Stimulated activated CD4-positive, alpha-beta T cell treated with anti-CD3 and anti-CD28 coated beads, TNF-alpha, amount 100 ng/mL, for 24 hours (primary cell): ENCODE results near the gene FAIM2.
"Not testable (repeated sequence)": the region's sequence is repeated elsewhere in the genome, so short reads cannot be mapped to it uniquely, and the experiment has no call there.

Source experiments
- DNase-seq, 3 experiments: peaks; one replicate each; pipeline ENCODE4 v3.0.0-alpha.2; 2020; ENCODE audit warnings: low read depth in 3 of 3

FAIM2 gene

DNA sequence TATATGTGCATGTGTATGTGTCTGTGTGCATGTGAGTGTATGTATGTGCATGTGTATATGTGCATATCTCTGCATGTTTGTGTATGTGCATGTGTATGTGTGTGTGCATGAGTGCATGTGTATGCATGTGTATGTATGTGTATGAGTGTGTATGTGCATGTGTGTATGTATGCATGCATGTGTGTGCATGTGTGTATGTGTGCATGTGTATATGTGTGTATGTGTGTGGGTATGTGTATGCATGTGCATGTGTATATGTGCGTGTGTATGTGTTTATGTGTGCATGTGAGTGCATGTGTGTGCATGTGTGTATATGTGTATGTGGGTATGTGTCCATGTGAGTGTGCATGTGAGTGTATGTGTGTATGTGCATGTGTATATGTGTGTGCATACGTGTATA is 24.6 kb downstream of the FAIM2 start:
- not testable (repeated sequence) for DNase-seq

DNA sequence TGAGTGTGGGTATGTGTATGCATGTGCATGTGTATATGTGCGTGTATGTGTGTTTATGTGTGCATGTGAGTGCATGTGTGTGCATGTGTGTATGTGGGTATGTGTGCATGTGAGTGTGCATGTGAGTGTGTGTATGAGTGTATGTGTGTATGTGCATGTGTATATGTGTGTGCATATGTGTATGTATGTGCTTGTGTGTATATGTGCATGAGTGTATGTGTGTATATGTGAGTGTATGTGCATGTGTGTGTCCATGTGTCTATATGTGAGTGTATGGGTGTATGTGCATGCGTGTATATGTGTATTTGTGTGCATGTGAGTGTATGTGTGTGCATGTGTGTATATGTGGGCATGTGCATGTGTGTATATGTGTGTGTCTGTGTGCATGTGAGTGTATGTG is 25.7 kb downstream of the FAIM2 start:
- no peak for DNase-seq

DNA sequence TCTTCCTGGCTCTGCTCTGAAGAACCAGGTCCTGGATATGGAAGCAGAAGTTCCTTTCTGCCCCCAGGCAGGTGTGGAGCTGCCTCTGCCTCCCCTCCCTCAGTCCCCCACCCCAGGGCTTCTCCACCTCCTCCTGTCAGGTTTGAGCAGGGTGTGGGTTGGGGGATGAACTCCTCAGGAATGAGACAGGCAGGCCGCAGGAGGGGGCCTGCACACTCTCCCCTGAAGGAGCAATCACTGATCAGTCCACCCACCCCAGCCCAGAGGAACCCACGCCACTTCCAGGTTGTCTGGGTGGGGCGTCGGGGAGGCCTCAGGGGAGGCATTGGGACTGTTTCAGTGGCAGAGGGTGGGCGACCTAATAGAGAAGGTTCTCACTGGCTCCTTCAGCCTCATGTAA is 26.6 kb downstream of the FAIM2 start:
- DNase-seq, result no peak

DNA sequence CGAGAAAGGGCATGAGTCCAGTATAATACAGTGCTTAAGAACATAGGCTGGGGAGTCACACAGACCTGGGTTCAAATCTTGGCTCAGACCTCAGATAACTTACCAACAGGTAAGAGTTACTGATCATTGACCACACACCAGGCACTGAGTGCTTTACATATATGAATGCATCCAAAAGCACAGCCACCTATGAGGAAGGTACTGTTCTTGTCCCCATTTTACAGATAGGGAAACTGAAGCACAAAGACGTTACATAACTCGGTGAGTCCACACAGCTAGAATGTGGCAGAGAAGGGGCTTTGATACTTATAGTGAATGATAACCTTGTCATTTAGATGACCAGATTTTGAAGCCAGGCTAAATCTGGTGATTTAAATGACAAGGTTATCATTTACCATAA is 27.6 kb downstream of the FAIM2 start:
- no peak for DNase-seq

DNA sequence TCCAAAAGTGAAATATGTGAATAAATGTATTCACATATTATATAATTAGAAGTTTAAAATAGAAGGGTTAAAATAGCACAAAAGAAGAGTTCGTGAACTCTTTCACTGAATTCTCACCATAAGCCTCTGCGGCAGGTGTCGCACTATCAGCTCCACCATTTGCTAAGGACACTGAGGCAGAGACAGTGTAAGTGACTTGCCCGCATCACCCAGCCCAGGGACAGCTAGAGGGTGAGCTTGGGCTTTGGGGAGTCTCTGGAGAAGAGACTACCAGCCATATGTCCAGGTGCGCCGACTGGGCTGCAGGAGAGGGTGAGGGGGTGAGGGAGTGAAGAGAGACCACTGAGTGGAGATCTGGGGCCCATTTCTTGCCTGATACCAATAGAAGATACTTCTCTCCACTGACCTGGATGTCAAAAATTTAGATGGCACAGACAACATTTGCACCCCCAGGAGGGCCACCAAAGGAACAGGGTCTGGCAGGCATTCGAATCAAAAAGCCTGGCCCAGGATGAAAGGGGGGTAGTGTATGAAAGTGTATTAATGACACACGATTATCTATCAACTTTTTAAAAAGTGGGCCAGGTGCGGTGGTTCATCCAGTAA is 28.5 kb downstream of the FAIM2 start:
- no peak for DNase-seq

DNA sequence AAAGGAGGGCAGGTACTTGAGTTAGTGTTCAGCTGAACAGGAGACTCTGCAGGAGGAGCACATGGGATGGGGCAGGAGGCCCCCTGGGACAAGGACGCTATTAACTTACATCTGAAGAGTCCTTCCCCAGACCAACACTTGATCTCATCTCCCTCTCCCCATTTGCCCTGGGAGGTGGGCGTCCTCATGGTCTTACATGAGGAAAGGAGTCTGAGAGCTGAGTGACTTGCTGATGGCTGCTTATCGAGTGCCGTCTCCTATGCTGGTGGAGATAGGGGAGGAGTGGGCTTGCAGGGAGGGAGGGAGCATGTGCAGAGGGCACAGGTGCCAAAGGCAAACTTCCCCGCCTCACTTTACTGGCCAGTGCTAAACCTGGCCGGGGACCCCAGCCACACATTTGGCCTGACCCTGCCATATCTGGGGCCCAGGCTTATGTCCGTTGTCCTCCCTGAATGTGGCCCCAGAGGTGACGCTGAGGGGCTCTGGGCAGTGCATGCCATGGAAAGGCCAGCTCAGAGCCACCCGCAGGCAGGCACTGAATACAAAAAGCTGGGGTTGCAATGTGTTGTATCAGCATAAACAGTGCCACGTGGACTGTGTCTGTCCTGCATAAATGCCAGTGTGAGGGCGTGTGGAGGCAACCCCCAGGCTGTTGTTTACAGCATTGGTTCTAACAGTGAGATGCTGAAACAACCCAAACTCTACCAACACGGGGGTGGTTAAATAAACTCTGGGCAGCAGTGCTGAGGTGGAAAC is 29.4 kb downstream of the FAIM2 start:
- no peak for DNase-seq

DNA sequence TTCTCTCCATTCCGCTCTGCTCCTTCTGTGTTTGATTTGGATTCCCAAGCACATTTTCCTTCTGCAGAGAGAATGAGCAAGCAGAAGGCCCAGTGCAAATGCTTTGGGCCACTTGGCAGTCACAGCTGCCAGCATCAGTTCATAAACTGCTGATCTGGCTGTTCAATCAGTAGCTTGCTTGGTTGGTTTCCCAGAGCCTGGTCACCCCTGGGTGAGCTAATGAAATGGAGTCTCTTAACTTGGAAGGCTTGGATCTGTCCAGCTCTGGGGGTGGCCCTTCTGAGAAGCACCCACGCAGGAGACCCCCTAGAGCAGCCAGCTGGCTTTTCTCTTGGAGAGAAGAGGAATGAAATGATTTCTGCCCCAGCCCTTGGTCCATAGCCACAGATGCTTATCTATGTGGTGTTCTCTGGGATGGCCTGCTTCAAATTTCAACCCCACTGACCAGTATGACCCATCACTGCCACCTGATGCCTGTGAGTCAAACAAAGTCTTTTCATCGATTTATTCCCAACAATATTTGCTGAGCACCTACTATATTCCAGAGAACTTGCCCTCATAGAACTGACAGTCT is 30.3 kb downstream of the FAIM2 start:
- DNase-seq, result no peak

DNA sequence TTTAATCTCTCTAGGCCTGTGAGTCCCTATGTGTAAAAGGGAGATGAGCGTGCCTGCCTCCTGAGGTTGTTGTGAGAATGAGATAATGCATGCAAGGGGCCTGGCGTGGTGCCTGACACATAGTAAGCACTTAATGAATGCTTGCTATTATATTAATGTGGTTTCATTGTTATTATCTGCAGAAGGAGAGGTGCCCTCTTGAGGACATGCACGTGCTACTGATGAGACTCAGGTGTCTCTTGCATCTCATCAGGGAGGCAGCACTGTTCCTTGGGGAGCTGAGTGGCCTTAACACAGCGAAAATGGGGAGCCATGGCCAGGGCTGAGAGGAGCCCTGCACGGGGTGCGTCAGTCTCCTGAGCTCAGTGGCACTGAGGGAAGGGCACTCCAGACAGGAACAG is 30.9 kb downstream of the FAIM2 start:
- DNase-seq, result no peak

DNA sequence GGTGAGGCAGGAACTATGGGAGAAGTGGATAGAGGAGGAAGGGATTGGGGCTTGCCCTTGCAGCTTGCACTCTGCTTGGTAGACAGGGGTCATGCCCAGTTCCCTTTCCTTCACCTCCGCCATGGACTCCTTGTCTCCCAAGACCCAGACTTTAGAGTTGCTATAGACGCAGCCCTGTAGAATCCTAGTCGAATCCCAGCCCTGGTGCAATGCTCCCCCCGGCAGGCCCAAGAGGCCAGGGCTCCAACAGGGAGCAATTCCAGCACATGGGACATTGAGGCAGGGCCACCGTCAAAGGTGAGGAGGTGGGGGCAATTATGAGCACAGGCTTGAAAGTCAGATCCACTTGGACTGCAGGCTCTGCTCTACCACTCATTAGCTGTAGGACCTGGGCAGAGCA is 31.3 kb downstream of the FAIM2 start:
- no peak for DNase-seq

DNA sequence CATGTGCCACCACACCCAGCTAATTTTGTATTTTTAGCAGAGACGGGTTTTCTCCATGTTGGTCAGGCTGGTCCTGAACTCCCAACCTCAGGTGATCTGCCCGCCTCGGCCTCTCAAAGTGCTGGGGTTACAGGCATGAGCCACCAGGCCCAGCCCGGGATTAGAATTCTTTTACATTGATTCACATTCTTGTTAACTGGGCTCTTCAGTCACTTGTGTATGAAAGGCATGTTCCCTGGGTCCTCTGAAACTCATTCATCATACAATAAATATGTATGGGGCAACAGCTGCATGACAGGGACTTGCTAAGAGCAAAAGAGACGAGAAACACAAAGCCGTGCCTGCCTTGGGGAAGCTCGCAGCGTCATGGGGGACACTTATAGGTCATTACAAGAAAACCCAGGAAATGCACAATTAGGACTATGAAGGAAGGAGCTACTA is 31.9 kb downstream of the FAIM2 start:
- not testable (repeated sequence) for DNase-seq

DNA sequence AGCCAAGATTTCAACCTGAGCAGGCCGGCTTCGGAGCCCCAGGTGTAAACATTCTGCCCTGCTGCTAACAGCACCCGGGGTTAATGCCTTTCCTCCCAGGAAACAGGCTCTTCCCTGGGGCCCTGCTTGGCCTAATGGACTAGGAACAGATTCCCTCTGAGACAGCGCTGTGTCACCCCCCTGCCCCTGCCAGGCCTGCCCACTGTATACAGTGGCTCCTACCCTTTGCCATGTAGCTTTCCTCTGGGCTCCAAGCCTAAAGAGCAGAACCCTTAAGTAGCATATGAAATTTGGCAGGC is 32.5 kb downstream of the FAIM2 start:
- DNase-seq, result no peak

DNA sequence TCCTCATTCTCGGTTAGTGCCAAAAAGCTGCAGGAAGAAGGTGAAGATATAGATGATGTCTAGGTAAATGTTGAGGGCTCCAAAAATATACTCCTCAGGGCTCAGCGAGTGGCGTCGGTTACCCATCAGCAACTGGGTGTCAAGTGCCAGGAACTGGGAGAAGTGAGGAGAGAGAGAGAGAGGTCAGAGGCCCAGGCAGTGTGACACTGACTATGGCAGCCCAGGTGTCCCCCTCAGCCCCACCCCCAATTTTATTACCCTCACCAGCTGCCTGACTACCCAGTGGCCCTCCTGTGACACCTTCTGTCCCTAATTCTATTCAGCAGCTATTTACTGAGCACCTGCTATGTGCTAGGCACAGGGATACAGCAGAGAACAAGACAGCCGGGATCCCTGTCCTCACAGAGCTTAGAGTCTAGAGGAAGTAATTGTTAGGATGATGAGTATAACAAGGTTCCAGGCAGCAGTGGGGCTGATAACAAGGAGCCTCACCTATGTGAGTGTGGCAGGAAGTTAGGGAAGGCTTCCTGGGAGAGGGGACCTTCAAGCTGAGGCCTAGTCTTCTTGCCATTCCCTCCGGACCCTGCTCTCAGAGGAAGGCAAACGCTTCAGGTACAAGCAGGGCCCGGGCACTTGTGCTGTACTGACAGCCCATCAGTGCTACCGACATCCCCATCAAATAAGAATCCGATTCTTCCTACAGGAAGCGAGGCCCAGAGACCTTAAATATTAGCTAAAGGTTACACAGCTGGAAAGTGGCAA is 33.0 kb downstream of the FAIM2 start:
- DNase-seq, result no peak

DNA sequence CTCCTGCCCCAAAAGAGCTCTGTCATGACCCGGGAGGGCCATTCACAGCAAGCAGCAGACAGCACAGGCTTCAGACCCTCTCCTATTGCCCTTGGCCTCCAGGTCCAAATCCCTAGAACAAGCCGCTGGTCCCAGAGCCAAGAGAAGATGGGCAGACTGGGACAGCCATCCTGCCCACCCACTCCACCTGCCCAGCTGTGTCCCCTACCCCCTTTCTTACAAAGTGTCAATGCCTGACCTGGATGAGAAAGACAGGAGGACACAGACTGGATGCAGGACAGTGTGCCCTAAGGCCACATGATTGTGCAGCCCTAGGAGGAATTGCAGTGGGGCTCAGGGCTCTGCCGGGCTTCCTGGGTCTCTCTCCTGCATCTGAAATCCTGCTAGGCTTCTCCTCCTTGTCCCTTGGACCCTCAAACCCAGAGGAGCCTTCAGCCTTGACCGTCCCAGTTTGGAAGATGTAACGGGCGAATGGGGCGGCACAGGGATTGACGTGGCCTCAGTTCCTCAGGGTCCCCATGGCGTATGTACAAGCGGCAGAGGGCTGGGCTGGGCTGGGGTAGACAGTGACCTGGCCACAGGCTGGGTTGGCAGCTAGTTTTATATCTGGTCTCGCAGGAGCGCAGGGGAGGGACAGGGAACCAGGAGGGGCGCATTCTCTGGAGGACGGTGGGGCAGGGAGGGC is 33.7 kb downstream of the FAIM2 start:
- DNase-seq, result no peak

DNA sequence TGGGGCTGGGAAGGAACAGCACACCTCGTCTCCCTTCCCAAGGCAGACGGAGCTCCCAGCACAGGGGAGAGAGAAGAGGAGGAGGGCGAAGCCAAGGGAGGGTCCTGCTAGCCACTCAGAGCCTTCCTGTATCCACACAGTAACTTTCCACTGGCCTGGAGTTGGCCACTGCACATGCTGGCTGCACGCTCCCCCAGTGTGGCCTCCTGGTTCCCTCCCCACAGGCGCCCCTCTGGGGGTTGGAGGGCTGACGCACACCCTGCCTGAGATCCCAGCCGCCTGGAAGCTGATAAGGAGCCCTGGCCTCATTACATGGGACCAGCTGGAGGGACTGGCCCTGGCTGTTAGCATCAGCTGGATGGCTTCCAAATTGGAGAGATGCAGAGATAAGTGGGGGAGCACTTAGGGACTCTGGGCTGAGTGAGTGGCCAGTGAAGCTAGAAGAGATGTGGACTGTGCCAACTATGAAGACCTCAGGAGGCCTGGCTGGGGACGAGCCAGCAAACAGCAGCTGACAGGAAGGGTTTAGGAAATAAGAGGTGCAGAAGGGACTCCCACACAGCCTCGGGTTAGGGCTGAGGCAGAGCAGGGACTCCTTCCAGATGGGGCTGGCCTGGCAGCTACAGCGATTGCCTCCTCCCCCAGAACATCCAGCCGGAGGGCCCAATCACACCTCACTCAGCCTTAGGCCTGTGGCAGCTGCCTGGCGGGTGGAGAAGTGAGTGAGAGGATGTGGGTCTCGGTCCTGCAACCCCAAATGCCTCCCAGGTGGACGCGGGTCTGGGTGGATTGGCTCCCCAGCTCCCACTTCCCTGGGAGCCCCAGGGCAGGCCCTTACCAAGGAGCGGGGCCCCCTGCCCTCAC is 34.5 kb downstream of the FAIM2 start:
- DNase-seq, result no peak

DNA sequence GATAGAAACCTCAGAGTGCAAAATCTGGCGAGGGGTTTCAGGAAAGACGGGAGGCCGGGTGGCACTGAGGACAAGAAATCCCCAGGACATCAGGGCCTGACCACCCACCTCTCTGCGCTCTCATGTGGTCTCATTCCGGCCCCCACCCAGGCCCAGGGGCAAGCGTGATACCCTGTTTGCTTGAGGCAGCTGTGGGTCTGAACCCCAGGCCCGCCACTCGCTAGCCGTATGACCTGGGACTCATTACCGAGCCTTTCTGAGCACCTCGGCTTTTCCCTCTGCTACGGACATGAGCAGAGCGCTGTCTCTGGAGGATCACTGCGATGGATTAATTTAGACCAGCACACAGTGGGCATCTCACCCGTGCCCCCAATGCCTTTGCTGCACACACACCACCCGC is 35.3 kb downstream of the FAIM2 start:
- DNase-seq, result no peak

DNA sequence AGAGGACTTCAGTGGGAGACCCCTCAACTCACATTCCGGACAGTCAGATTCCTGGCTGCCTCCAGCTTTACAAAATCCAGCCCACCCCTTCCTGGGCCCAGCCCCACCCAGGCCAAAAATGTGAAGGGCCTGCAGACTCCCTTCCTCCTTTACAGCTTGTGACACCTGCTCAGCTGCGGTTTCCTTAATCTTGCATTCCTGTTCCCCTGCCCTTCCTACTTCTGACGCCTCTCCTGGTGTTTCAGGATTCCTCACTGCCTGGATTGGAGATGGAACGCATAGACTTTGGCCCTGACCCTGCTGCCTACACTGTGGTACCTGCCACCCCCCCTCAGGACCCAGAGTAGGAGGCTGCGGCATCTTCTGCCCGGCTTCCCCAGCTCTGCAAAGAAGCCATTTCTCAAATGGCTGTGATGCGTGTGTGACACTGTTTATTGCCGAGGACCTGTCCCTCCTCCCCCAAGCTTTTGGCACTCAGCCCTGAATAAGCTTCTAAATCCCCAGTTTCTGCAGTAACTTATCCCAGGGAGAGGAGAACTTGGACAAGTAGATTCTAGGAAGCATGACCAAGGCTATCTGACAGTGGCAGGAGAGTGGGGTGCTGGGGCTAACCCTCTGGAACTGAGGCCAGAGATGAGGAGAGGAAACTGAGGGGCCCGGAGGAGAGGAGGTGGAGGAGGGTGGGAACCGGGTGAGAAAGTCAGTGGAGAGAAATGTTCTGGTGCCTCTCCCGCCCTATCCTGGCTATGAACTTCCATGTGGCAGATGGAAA is 35.9 kb downstream of the FAIM2 start:
- no peak for DNase-seq

DNA sequence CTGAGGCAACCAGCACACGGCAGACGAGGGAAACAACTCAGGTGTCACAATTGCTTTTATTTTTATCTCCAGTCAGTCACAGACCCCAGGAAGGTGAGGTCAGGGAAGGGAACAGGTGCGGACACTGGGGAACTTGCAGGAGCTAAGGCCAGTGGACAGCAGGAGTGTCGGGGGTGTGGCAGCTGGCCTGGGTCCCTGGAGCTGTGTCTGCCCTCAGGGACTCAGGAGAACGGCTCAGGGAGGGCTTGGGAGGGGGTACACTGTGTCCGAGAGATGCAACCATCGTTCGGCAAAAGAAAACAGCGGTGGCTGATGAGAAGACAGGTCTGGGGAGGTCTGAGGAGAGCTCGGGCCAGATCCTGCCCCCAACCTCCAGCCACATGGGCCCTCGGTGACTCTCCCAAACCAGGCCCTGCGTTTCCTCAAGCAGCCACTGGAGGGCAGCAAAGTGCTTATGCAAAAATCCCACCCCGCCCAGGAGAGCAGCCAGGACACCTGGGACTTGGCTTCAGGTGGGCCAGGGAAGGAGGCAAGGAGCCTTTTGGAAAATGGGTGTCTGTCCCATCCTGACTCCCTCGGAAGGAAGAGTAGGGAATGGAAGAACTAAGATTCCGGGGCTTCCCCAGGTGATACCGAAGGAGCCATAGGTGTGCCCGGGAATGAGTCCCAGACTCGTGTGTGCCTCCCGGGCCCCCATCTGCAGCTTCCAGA is 36.7 kb downstream of the FAIM2 start:
- DNase-seq, result peak; percentile 47 to 71 (median 59)

DNA sequence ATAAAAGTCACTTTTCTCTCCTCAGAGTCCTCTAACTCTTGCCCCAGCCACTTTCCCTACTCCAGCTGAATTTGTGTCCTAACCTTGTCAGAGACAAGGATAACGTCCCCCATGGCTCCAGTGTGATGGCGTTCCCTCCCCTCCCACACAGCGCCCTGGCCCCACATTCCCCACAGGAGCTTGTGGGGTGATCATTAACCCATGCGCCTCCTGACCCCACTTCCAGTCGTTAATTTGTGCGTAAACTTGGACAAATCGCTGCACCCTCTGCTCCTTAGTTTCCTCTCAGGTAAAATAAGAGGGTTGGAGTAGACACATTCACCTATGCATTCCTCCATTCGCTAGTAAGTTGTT is 37.9 kb downstream of the FAIM2 start:
- no peak for DNase-seq

DNA sequence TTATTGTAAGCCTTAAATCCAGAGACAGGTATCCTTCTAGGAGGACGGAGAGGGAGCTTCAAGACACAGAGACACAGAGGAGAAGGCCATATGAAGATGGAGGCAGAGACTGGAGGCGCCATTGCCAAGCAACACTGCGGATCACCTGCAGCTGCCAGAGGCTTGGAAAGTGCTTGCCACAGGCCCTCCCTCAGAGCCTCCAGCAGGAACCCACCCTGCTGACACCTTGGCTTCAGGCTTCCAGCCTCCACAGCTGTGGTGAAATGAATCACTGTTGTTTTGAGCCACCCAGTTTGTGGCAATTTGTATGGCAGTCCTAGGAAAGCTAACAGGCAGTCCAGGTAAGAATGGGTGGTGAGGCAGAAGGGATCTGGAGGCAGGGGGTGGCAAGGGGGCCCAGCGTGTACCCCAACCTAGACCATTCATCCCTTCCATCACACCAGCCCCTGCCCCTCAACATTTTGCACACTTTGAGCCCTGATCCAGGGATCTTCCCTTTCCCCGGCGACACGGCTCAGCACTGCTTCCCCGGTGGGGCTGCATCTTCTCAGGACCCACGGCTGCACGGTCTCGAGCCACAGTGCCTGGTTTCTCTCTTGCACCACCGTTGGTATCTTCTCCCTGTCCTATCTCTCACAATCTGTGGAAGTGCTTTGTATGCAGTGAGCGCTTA is 38.5 kb downstream of the FAIM2 start:
- DNase-seq, result no peak

DNA sequence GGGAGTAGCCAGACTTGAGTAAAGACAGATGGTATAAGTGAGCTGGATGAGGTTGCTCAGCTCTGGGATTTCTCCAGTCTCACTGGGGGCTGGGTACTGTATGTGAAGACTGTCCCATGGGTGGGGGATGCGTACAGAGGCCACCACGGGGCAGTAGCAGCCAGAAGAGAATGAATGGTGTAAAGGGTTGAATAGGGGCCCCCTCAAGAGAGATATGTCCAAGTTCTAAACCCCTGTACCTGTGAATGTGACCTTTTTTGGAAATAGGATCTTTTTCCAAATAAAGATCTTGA is 39.0 kb downstream of the FAIM2 start:
- no peak for DNase-seq
